ENCODE measurements around the gene TNFAIP1. TPM values are rescaled to one million over a fixed set of nuclear protein-coding genes. Genes with fewer than 3 reads are reported as not detected.

TNFAIP1 gene
- polyA plus RNA-seq, 1 donor (not counting 4 experiments of a cell fraction or from before 2014, with no cell fraction given): 84.6 TPM

- Histone ChIP-seq H4K20me1 (ENCODE audit: control insufficient read depth, extremely low read depth, insufficient read depth, low read length) (no peaks in the 10 kb centered on the region), H3K27me3 (ENCODE audit: control insufficient read depth, extremely low read depth, insufficient read depth, low read length) (no peaks in the 10 kb centered on the region), H2AFZ (ENCODE audit: control insufficient read depth, low read length) (no peak overlapping the region), H3K27ac (ENCODE audit: control insufficient read depth, insufficient read depth, low read length) (no peak overlapping the region), H3K4me3 (ENCODE audit: control insufficient read depth in 2 of 3, extremely low read depth in 1 of 3, insufficient read depth in 2 of 3, low read depth in 1 of 3, low read length in 3 of 3) (no peak overlapping the region), H3K9me3 (ENCODE audit: control insufficient read depth, low read depth, low read length) (no peaks in the 10 kb centered on the region), H3K79me2 (ENCODE audit: control insufficient read depth, insufficient read depth, low read length) (peaks cover 2% of the 10 kb centered on the region), H3K9me1 (ENCODE audit: control insufficient read depth, extremely low read depth, insufficient read depth, low read length) (no peaks in the 10 kb centered on the region), H3K4me1 (ENCODE audit: control insufficient read depth, extremely low read depth, insufficient read depth, low read length) (no peaks in the 10 kb centered on the region), H3K36me3 (ENCODE audit: control insufficient read depth in 2 of 2, extremely low read depth in 1 of 2, insufficient read depth in 2 of 2, low read length in 2 of 2) (peaks cover 15 to 31% of the 10 kb centered on the region in 2 experiments), H3K4me2 (ENCODE audit: control insufficient read depth, extremely low read depth, insufficient read depth, low read depth, low read length) (no peak overlapping the region), H3K9ac (ENCODE audit: control insufficient read depth, extremely low read depth, insufficient read depth, low read length) (no peak overlapping the region)
- TF ChIP-seq CTCF (optimal IDR thresholded peaks at IDR 0.05 in 1 of 3, IDR thresholded peaks at IDR 0.05 in 1 of 3, conservative IDR thresholded peaks at IDR 0.05 in 1 of 3; ENCODE audit: extremely low read depth in 1 of 3, insufficient read depth in 2 of 3, low read length in 3 of 3) (no peak), EZH2 (IDR thresholded peaks at IDR 0.05; ENCODE audit: low read length) (no peak)
- no peak for DNase-seq (ENCODE audit: low read depth, low spot score)
- dilution Hi-C loops (cut with MboI; ENCODE audit: extremely low pct_ligation_motif_present, low sequenced_read_pairs): no loop called here
- FAIRE-seq: no peak
These were observed 28.5 kb downstream of the TNFAIP1 start for GRCh38 chr17:28363776-28364650.

- no peaks in the 10 kb centered on the region for H3K27me3 ChIP-seq (ENCODE audit: control insufficient read depth, extremely low read depth, insufficient read depth, low read length)
- dilution Hi-C loops (cut with MboI; ENCODE audit: extremely low pct_ligation_motif_present, low sequenced_read_pairs): no loop called here
- H4K20me1 ChIP-seq (ENCODE audit: control insufficient read depth, extremely low read depth, insufficient read depth, low read length): no peaks in the 10 kb centered on the region
- peaks cover 15 to 31% of the 10 kb centered on the region in 2 experiments for H3K36me3 ChIP-seq (ENCODE audit: control insufficient read depth in 2 of 2, extremely low read depth in 1 of 2, insufficient read depth in 2 of 2, low read length in 2 of 2)
- H3K9me1 ChIP-seq (ENCODE audit: control insufficient read depth, extremely low read depth, insufficient read depth, low read length): no peaks in the 10 kb centered on the region
- H3K4me3 ChIP-seq (ENCODE audit: control insufficient read depth in 2 of 3, extremely low read depth in 1 of 3, insufficient read depth in 2 of 3, low read depth in 1 of 3, low read length in 3 of 3): no peak within 1 kb of the TSS
- TF ChIP-seq CTCF (optimal IDR thresholded peaks at IDR 0.05 in 1 of 3, IDR thresholded peaks at IDR 0.05 in 1 of 3, conservative IDR thresholded peaks at IDR 0.05 in 1 of 3; ENCODE audit: extremely low read depth in 1 of 3, insufficient read depth in 2 of 3, low read length in 3 of 3): no peak
- TF ChIP-seq EZH2 (IDR thresholded peaks at IDR 0.05; ENCODE audit: low read length): no peak
- DNase-seq (ENCODE audit: low read depth, low spot score) (no peak), FAIRE-seq (no peak)
- H3K9me3 ChIP-seq (ENCODE audit: control insufficient read depth, low read depth, low read length): no peaks in the 10 kb centered on the region
- no peaks in the 10 kb centered on the region for H3K79me2 ChIP-seq (ENCODE audit: control insufficient read depth, insufficient read depth, low read length)
- H2AFZ ChIP-seq (ENCODE audit: control insufficient read depth, low read length): no peak within 1 kb of the TSS
- H3K4me1 ChIP-seq (ENCODE audit: control insufficient read depth, extremely low read depth, insufficient read depth, low read length): no peaks in the 10 kb centered on the region
- H3K4me2 ChIP-seq (ENCODE audit: control insufficient read depth, extremely low read depth, insufficient read depth, low read depth, low read length): no peak within 1 kb of the TSS
- H3K9ac ChIP-seq (ENCODE audit: control insufficient read depth, extremely low read depth, insufficient read depth, low read length): no peak within 1 kb of the TSS
- no peak within 1 kb of the TSS for H3K27ac ChIP-seq (ENCODE audit: control insufficient read depth, insufficient read depth, low read length)
These were observed 29.3 kb downstream of the TNFAIP1 start, which contains the start of gene SEBOX for GRCh38 chr17:28364665-28365363. Gene SEBOX (minus strand): TSS chr17:28365199. CDS start chr17:28365151, 48 bp downstream.
